H9 (cell line): ENCODE measurements around the gene PTAR1. TPM values are rescaled to one million over a fixed set of nuclear protein-coding genes. Genes with fewer than 3 reads are reported as not detected.

ENCODE experiments used
- DNase-seq: peaks from one replicate; pipeline ENCODE4 v3.0.0-alpha.2; 2017
- H2AFZ ChIP-seq: one replicate; pipeline ENCODE4 v1.6.1; 2013; ENCODE audit warnings: mild to moderate bottlenecking, low read length, control low read depth, moderate library complexity
- H2AK5ac ChIP-seq: 2 replicates; pipeline ENCODE4 v1.6.1; 2013; ENCODE audit warnings: low read length, control low read depth, mixed read lengths; ENCODE audit not compliant: insufficient read length
- H2BK120ac ChIP-seq: one replicate; pipeline ENCODE4 v1.6.1; 2013; ENCODE audit warnings: low read depth, mild to moderate bottlenecking, low read length, control low read depth, inconsistent platforms; ENCODE audit not compliant: poor library complexity, severe bottlenecking
- H2BK12ac ChIP-seq: 2 replicates; pipeline ENCODE4 v1.6.1; 2013; ENCODE audit warnings: low read length, control low read depth, mixed read lengths, low read depth; ENCODE audit not compliant: insufficient read length
- H2BK15ac ChIP-seq: 2 replicates; pipeline ENCODE4 v1.6.1; 2013; ENCODE audit warnings: low read depth, low read length, control low read depth
- H2BK20ac ChIP-seq: one replicate; pipeline ENCODE4 v1.6.1; 2013; ENCODE audit warnings: low read depth, mild to moderate bottlenecking, low read length, control low read depth, inconsistent platforms; ENCODE audit not compliant: poor library complexity, severe bottlenecking
- H2BK5ac ChIP-seq: 2 replicates; pipeline ENCODE4 v1.6.1; 2013; ENCODE audit warnings: low read length, control low read depth, mixed read lengths; ENCODE audit not compliant: insufficient read length
- H3K14ac ChIP-seq: 2 replicates; pipeline ENCODE4 v1.6.1; 2013; ENCODE audit warnings: low read length, control low read depth; ENCODE audit not compliant: insufficient read depth
- H3K18ac ChIP-seq: 2 replicates; pipeline ENCODE4 v1.6.1; 2013; ENCODE audit warnings: low read depth, mild to moderate bottlenecking, mixed read lengths, low read length, control low read depth; ENCODE audit not compliant: insufficient read length
- H3K23ac ChIP-seq: 2 replicates; pipeline ENCODE4 v1.6.1; 2013; ENCODE audit warnings: low read length, control low read depth, mixed read lengths, low read depth; ENCODE audit not compliant: insufficient read length
- H3K23me2 ChIP-seq: 2 replicates; pipeline ENCODE4 v1.6.1; 2013; ENCODE audit warnings: low read depth, mild to moderate bottlenecking, mixed read lengths, low read length, control low read depth; ENCODE audit not compliant: insufficient read length, poor library complexity, severe bottlenecking
- H3K27ac ChIP-seq: 2 replicates; pipeline ENCODE4 v1.5.1; 2013; ENCODE audit warnings: low read length, control low read depth, mixed read lengths, low read depth; ENCODE audit not compliant: insufficient read length
- H3K27me3 ChIP-seq: 2 replicates; pipeline ENCODE4 v1.6.1; 2013; ENCODE audit warnings: low read length, control low read depth, inconsistent platforms; ENCODE audit not compliant: insufficient read depth
- H3K4ac ChIP-seq: 2 replicates; pipeline ENCODE4 v1.6.1; 2013; ENCODE audit warnings: low read depth, mild to moderate bottlenecking, control low read depth, inconsistent platforms, low read length, moderate library complexity
- H3K4me1 ChIP-seq: 2 replicates; pipeline ENCODE4 v1.6.1; 2013; ENCODE audit warnings: low read length, control low read depth, inconsistent platforms; ENCODE audit not compliant: insufficient read depth
- H3K4me2 ChIP-seq: 2 replicates; pipeline ENCODE4 v1.6.1; 2013; ENCODE audit warnings: low read length, control low read depth, mixed read lengths; ENCODE audit not compliant: insufficient read length, insufficient read depth
- H3K56ac ChIP-seq: 2 replicates; pipeline ENCODE4 v1.6.1; 2013; ENCODE audit warnings: low read depth, mild to moderate bottlenecking, mixed read lengths, low read length, control low read depth; ENCODE audit not compliant: insufficient read length
- H3K79me1 ChIP-seq: 2 replicates; pipeline ENCODE4 v1.6.1; 2013; ENCODE audit warnings: low read depth, mild to moderate bottlenecking, moderate library complexity, low read length, control low read depth, inconsistent platforms; ENCODE audit not compliant: insufficient read depth, poor library complexity, severe bottlenecking
- H3K79me2 ChIP-seq: 2 replicates; pipeline ENCODE4 v1.6.1; 2013; ENCODE audit warnings: low read length, control low read depth, inconsistent platforms; ENCODE audit not compliant: insufficient read depth
- H3K9ac ChIP-seq: 2 replicates; pipeline ENCODE4 v1.6.1; 2013; ENCODE audit warnings: low read length, control low read depth, mixed read lengths; ENCODE audit not compliant: insufficient read length; ENCODE audit errors: extremely low read depth
- H3K9me3 ChIP-seq: one replicate; pipeline ENCODE4 v1.6.1; 2013; ENCODE audit warnings: low read depth, low read length, inconsistent platforms; ENCODE audit not compliant: control insufficient read depth
- H3T11ph ChIP-seq: one replicate; pipeline ENCODE4 v1.6.1; 2013; ENCODE audit warnings: mild to moderate bottlenecking, low read length, control low read depth, inconsistent platforms
- H4K20me1 ChIP-seq: one replicate; pipeline ENCODE4 v1.6.1; 2013; ENCODE audit not compliant: control insufficient read depth, insufficient read length, insufficient read depth
- H4K5ac ChIP-seq: 2 replicates; pipeline ENCODE4 v1.6.1; 2013; ENCODE audit warnings: low read depth, mild to moderate bottlenecking, mixed read lengths, low read length, control low read depth; ENCODE audit not compliant: insufficient read length
- H4K8ac ChIP-seq: replicated peaks from 2 replicates; pipeline ENCODE4 v1.6.1; 2013; ENCODE audit warnings: low read length, control low read depth, mixed read lengths, low read depth; ENCODE audit not compliant: insufficient read length
- H4K91ac ChIP-seq: 2 replicates; pipeline ENCODE4 v1.6.1; 2013; ENCODE audit warnings: low read depth, mild to moderate bottlenecking, moderate library complexity, mixed read lengths, low read length, control low read depth; ENCODE audit not compliant: insufficient read length
- H3K27ac Mint-ChIP-seq, 3 experiments: 2 replicates in 2 of 3; 3 replicates in 1 of 3; pipeline ENCODE4 v1.8.0; 2020 to 2021; ENCODE audit warnings: mixed read lengths in 3 of 3, mild to moderate bottlenecking in 1 of 3, moderate library complexity in 1 of 3
- H3K27me3 Mint-ChIP-seq: 2 replicates; pipeline ENCODE4 v1.8.0; 2021; ENCODE audit warnings: low read depth, mild to moderate bottlenecking, moderate library complexity, mixed read lengths
- H3K36me3 Mint-ChIP-seq, 3 experiments: 2 replicates in 2 of 3; 3 replicates in 1 of 3; pipeline ENCODE4 v1.8.0; 2020 to 2021; ENCODE audit warnings: low read depth in 3 of 3, mixed read lengths in 3 of 3; ENCODE audit not compliant: insufficient read depth in 1 of 3
- H3K4me1 Mint-ChIP-seq, 2 experiments: 2 replicates each; pipeline ENCODE4 v1.8.0; 2020; ENCODE audit warnings: mixed read lengths in 2 of 2
- H3K4me3 Mint-ChIP-seq, 2 experiments: 2 replicates in 1 of 2; 3 replicates in 1 of 2; pipeline ENCODE4 v1.8.0; 2020 to 2021; ENCODE audit warnings: mild to moderate bottlenecking in 2 of 2, mixed read lengths in 2 of 2, moderate library complexity in 1 of 2
- H3K9me3 Mint-ChIP-seq, 2 experiments: 2 replicates in 1 of 2; 3 replicates in 1 of 2; pipeline ENCODE4 v1.8.0; 2020; ENCODE audit warnings: mild to moderate bottlenecking in 2 of 2, mixed read lengths in 2 of 2, moderate library complexity in 1 of 2
- WGBS: extraction: QIAGEN DNeasy Blood & Tissue Kit; methylation state at CpG from one replicate; pipeline ENCODE4 v1.1.7; 2013; ENCODE audit warnings: missing lambda C conversion rate, low lambda C conversion rate, mixed read lengths; ENCODE audit not compliant: insufficient read length; ENCODE audit errors: extremely low coverage; 5-methylcytosine and 5-hydroxymethylcytosine counted together
- total RNA-seq: library from RNA; stranded (reverse); gene quantifications from 2 replicates; pipeline ENCODE4 v1.2.1, GENCODE V29; 2021
- TF ChIP-seq, protein P1 (sequence below): fragments of 200-600 bp; sonication (generic); conservative IDR thresholded peaks from 3 replicates; pipeline ENCODE4 v1.8.0; 2021; ENCODE audit warnings: antibody characterized with exemption, mild to moderate bottlenecking

Gene PTAR1
- total RNA-seq, 1 experiment from 2014 or later: 117 TPM

DNA sequence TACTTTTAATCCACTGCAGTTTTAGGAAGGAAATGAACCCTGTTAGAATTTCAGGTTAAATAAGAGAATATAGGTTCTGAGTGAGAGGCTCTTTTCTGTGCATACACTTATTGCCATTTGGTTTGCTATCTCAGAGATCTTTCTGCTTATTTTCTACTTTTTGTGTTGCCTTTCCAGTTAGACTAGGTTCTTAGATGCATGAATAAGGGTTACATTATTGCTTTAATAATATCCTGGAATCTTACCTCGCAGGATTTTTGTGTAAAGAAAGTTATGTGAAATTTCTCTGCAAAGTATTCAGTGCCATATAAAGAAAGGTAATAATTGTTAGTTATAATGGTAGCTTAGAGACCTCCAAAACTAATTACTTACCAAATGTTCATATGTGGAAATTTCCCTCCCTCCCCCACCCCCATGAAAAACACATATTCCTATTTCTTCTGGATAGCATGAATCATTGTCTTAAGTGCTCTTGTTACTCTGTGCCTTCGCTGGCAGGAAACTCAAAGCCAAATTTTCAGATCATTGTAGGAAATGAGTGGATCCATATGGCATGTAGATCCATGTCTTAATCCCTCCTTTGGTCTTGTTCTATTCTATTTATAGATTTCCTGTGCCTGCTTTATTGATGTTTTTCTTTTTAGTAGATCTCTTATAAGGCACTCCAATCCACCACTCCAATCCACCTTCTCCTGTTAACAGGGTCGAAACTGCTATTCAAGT lies 84.9 kb downstream of the PTAR1 start:
- Mint-ChIP-seq H3K27me3 (peaks cover 1% of the 10 kb centered on the region), H3K4me3 (no peak overlapping the region), H3K4me1 (peaks cover 17% of the 10 kb centered on the region in 2 experiments), H3K27ac (no peak overlapping the region), H3K9me3 (no peaks in the 10 kb centered on the region), H3K36me3 (no peaks in the 10 kb centered on the region; a peak in 1 of 7 replicates)
- Histone ChIP-seq H2BK12ac (no peak overlapping the region), H3K4me2 (no peak overlapping the region), H3K56ac (no peak overlapping the region), H3K9ac (no peak overlapping the region), H3K4ac (no peak overlapping the region), H4K20me1 (no peaks in the 10 kb centered on the region), H3K23me2 (peaks cover 7% of the 10 kb centered on the region), H3K23ac (no peak overlapping the region), H4K8ac (no peak overlapping the region), H2AFZ (no peak overlapping the region), H3K18ac (no peak overlapping the region), H3K79me2 (no peaks in the 10 kb centered on the region), H2AK5ac (no peak overlapping the region), H4K5ac (no peak overlapping the region), H3K14ac (no peak overlapping the region), H3K9me3 (no peaks in the 10 kb centered on the region), H3T11ph (no peak overlapping the region), H3K27ac (no peak overlapping the region), H3K4me1 (no peaks in the 10 kb centered on the region), H3K79me1 (no peaks in the 10 kb centered on the region), H2BK120ac (no peak overlapping the region), H2BK20ac (no peak overlapping the region), H3K27me3 (peaks cover 12% of the 10 kb centered on the region; the same call in 1 of the 2 replicates), H2BK5ac (no peak overlapping the region), H4K91ac (no peak overlapping the region), H2BK15ac (no peak overlapping the region)
- TF ChIP-seq, protein P1, sequence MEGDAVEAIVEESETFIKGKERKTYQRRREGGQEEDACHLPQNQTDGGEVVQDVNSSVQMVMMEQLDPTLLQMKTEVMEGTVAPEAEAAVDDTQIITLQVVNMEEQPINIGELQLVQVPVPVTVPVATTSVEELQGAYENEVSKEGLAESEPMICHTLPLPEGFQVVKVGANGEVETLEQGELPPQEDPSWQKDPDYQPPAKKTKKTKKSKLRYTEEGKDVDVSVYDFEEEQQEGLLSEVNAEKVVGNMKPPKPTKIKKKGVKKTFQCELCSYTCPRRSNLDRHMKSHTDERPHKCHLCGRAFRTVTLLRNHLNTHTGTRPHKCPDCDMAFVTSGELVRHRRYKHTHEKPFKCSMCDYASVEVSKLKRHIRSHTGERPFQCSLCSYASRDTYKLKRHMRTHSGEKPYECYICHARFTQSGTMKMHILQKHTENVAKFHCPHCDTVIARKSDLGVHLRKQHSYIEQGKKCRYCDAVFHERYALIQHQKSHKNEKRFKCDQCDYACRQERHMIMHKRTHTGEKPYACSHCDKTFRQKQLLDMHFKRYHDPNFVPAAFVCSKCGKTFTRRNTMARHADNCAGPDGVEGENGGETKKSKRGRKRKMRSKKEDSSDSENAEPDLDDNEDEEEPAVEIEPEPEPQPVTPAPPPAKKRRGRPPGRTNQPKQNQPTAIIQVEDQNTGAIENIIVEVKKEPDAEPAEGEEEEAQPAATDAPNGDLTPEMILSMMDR: no peak
- WGBS: no CpG with 5 or more reads among the region's 3 CpGs
- no peak for DNase-seq
